HG03025 (cell line): ENCODE results near the gene APOM.

Experiments
- ATAC-seq: cut with Tn5 transposase; IDR thresholded peaks from one replicate; pipeline ENCODE4 v1.9.1; 2021; ENCODE audit warnings: mild to moderate bottlenecking, moderate library complexity; ENCODE audit not compliant: unreplicated experiment, low FRiP score

APOM gene

DNA sequence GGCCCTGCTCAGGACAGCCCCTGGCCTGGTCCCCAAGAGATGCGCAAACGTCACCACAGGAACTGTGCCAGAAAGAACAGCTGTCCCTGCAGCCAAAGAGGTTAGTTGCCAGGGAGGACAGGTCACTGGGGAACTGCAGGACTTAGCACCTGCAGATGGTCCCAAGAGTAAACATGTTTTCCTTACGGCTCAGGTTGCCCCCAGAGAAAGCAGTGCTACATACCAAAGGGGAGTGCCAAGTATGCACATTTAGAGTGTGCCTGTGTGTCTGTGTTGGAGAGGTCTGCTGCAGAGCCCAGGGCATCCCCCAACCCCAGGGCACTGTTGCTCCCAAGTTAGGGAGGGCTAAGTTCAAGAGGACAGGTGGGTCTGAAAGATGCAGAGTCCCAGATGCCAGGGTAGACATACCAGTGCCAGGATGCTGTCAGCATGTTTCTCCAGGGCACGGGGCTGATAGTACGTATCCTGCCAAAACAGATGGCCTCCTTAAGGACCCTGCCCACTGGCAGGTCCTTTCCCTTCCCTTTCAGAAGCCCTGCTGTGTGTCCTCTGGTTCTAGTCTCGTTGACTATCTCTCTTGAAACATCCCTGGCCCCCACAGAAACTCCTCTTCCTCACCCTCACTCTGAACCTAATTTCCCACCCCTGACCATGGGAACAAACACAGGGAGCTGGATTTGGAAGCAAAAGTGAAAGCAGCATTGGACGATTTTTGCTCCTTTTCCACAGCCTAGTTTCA lies 46.1 kb downstream of the APOM start:
- no peak for ATAC-seq

- no peak for ATAC-seq
Observed at GRCh38 chr6:31702405-31702818, 46.7 kb downstream of the APOM start.

GRCh38 chr6:31702819-31703716 lies 47.4 kb downstream of the APOM start, which contains the start of gene ABHD16A:
TSS of gene ABHD16A (minus strand) at chr6:31703324. CDS start at chr6:31703281, 43 bp downstream.
- peak; percentile 71 for ATAC-seq

- ATAC-seq, result no peak
Observed at GRCh38 chr6:31705931-31706330, 50.2 kb downstream of the APOM start.

DNA sequence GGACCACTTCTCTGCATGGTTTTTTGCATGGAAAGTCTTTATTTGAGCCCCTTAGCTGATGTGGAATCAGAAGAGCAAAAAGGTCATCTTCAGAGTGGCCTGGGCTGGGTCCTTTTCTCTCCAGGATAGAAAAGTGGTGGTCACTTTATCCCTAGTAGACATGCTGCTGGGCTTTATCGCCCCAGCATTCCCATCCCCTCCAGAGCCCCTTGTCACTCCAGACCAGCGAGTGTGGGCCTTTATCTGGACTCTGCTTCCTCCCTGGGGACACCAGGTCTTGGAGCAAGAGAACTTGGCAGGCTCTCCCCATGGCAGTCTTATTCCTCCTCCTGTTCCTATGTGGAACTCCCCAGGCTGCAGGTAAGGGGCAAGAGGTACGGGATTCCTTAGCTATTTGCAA lies 50.9 kb downstream of the APOM start, which contains the start of gene LY6G6F:
TSS of gene LY6G6F (plus strand) at position 268 of the 400 bp plus-strand sequence. CDS start at position 309, 41 bp downstream.
- ATAC-seq, result no peak

DNA sequence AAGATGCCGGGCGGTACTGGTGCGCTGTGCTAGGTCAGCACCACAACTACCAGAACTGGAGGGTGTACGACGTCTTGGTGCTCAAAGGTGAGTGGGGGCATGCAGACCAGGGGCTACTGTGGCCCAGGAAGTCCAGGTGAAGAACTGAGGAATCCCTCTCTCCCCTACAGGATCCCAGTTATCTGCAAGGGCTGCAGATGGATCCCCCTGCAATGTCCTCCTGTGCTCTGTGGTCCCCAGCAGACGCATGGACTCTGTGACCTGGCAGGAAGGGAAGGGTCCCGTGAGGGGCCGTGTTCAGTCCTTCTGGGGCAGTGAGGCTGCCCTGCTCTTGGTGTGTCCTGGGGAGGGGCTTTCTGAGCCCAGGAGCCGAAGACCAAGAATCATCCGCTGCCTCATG lies 52.0 kb downstream of the APOM start:
- ATAC-seq, result no peak
